SK-N-SH treated with all-trans-retinoic acid at 6 μM for 48 hours (cell line): ENCODE data around the gene BHMT.

Experiments used
- ATAC-seq: fragments of 200-7000 bp; cut with Tn5 transposase; 3 replicates; pipeline ENCODE4 v1.9.1; 2020; ENCODE audit warnings: mild to moderate bottlenecking, moderate library complexity
- ARNTL ChIP-seq: fragments of 450-650 bp; formaldehyde crosslinking; IDR thresholded peaks from 2 replicates; pipeline ENCODE4 v1.5.0; 2020; ENCODE audit warnings: low read depth, mild to moderate bottlenecking, moderate library complexity, borderline replicate concordance
- BACH2 ChIP-seq: fragments of 250-450 bp; sonication (Bioruptor Pico); IDR thresholded peaks from 2 replicates; pipeline ENCODE4 v1.9.0; 2021; ENCODE audit warnings: mild to moderate bottlenecking, borderline replicate concordance
- CREB5 ChIP-seq: fragments of 250-450 bp; sonication (Bioruptor Pico); IDR thresholded peaks from 2 replicates; pipeline ENCODE4 v1.5.1; 2020; ENCODE audit warnings: low read depth, mild to moderate bottlenecking, moderate library complexity
- CSDC2 ChIP-seq: fragments of 250-450 bp; sonication (Bioruptor Pico); IDR thresholded peaks from 2 replicates; pipeline ENCODE4 v1.5.0; 2020; ENCODE audit warnings: mild to moderate bottlenecking, moderate library complexity
- CSRNP3 ChIP-seq: fragments of 250-450 bp; sonication (Bioruptor Pico); IDR thresholded peaks from 2 replicates; pipeline ENCODE4 v1.5.1; 2021; ENCODE audit warnings: mild to moderate bottlenecking, moderate library complexity
- ESRRG ChIP-seq: fragments of 250-450 bp; sonication (Bioruptor Pico); IDR thresholded peaks from 2 replicates; pipeline ENCODE4 v1.6.1; 2021; ENCODE audit warnings: mild to moderate bottlenecking
- GLIS3 ChIP-seq: fragments of 250-450 bp; sonication (Bioruptor Pico); IDR thresholded peaks from 2 replicates; pipeline ENCODE4 v1.5.0; 2020; ENCODE audit warnings: mild to moderate bottlenecking, moderate library complexity
- ISL1 ChIP-seq: fragments of 250-450 bp; sonication (Bioruptor Pico); IDR thresholded peaks from 2 replicates; pipeline ENCODE4 v2.1.2; 2022; ENCODE audit warnings: mild to moderate bottlenecking, moderate library complexity
- OSR1 ChIP-seq: fragments of 250-450 bp; sonication (Bioruptor Pico); IDR thresholded peaks from 2 replicates; pipeline ENCODE4 v1.8.0; 2022; ENCODE audit warnings: moderate library complexity, mild to moderate bottlenecking, inconsistent platforms
- PATZ1 ChIP-seq: fragments of 250-450 bp; sonication (Bioruptor Pico); IDR thresholded peaks from 2 replicates; pipeline ENCODE4 v1.8.0; 2020; ENCODE audit warnings: mild to moderate bottlenecking, moderate library complexity, borderline replicate concordance
- PPARA ChIP-seq: fragments of 250-450 bp; sonication (Bioruptor Pico); IDR thresholded peaks from 2 replicates; pipeline ENCODE4 v1.5.0; 2020; ENCODE audit warnings: mild to moderate bottlenecking, borderline replicate concordance
- RARB ChIP-seq: fragments of 250-450 bp; sonication (Bioruptor Pico); IDR thresholded peaks from 2 replicates; pipeline ENCODE4 v1.8.0; 2021; ENCODE audit warnings: mild to moderate bottlenecking, moderate library complexity
- SNAI2 ChIP-seq: fragments of 250-450 bp; sonication (Bioruptor Pico); IDR thresholded peaks from 2 replicates; pipeline ENCODE4 v1.5.0; 2020; ENCODE audit warnings: mild to moderate bottlenecking, moderate library complexity
- TCF4 ChIP-seq: fragments of 250-450 bp; sonication (Bioruptor Pico); IDR thresholded peaks from 2 replicates; pipeline ENCODE4 v1.8.0; 2021; ENCODE audit warnings: mild to moderate bottlenecking, moderate library complexity, borderline replicate concordance
- TOX ChIP-seq: fragments of 250-450 bp; sonication (Bioruptor Pico); IDR thresholded peaks from 2 replicates; pipeline ENCODE4 v1.8.0; 2021; ENCODE audit warnings: mild to moderate bottlenecking, moderate library complexity, borderline replicate concordance
- TSHZ2 ChIP-seq: fragments of 250-450 bp; sonication (Bioruptor Pico); IDR thresholded peaks from 2 replicates; pipeline ENCODE4 v1.5.0; 2020; ENCODE audit warnings: mild to moderate bottlenecking, moderate library complexity
- ZC3H10 ChIP-seq: fragments of 250-450 bp; sonication (Bioruptor Pico); IDR thresholded peaks from 2 replicates; pipeline ENCODE4 v1.5.1; 2021; ENCODE audit warnings: mild to moderate bottlenecking, moderate library complexity
- ZFP30 ChIP-seq: fragments of 450-650 bp; formaldehyde crosslinking; IDR thresholded peaks from 2 replicates; pipeline ENCODE4 v1.5.0; 2022; ENCODE audit warnings: mild to moderate bottlenecking, moderate library complexity
- ZNF565 ChIP-seq: fragments of 450-650 bp; formaldehyde crosslinking; conservative IDR thresholded peaks from 2 replicates; pipeline ENCODE4 v1.5.0; 2020; ENCODE audit warnings: low read depth, mild to moderate bottlenecking, moderate library complexity
- ZNF70 ChIP-seq: fragments of 450-650 bp; formaldehyde crosslinking; IDR thresholded peaks from 2 replicates; pipeline ENCODE4 v1.5.0; 2020; ENCODE audit warnings: mild to moderate bottlenecking, moderate library complexity
- ZNF8 ChIP-seq: fragments of 450-650 bp; formaldehyde crosslinking; IDR thresholded peaks from 2 replicates; pipeline ENCODE4 v1.5.0; 2020; ENCODE audit warnings: mild to moderate bottlenecking, moderate library complexity

The BHMT gene

GRCh38 chr5:79109527-79110492 is 1.8 kb upstream of the BHMT start:
- TF ChIP-seq CSDC2 (CRISPR knock-in tag) (no peak), SNAI2 (CRISPR knock-in tag) (no peak), ESRRG (CRISPR knock-in tag) (no peak), RARB (CRISPR knock-in tag) (no peak), ISL1 (no peak), OSR1 (CRISPR knock-in tag) (no peak), CSRNP3 (CRISPR knock-in tag) (no peak), ARNTL (CRISPR knock-in tag) (no peak), TOX (CRISPR knock-in tag) (no peak)
- TF ChIP-seq, all 23 proteins: peak for 0
- no peak for ATAC-seq

GRCh38 chr5:79111960-79112702 is 522 bp downstream of the BHMT start:
- ATAC-seq: no peak
- TF ChIP-seq ZFP30 (CRISPR knock-in tag) (no peak), RARB (CRISPR knock-in tag) (no peak), BACH2 (no peak), ZNF8 (CRISPR knock-in tag) (no peak), CSRNP3 (CRISPR knock-in tag) (no peak), PATZ1 (CRISPR knock-in tag) (no peak)

- no peak for TF ChIP-seq ZNF565 (CRISPR knock-in tag)
- TF ChIP-seq BACH2: no peak
- no peak for TF ChIP-seq RARB (CRISPR knock-in tag)
- TF ChIP-seq OSR1 (CRISPR knock-in tag): no peak
- no peak for TF ChIP-seq GLIS3 (CRISPR knock-in tag)
- TF ChIP-seq ESRRG (CRISPR knock-in tag): no peak
- no peak for TF ChIP-seq ZFP30 (CRISPR knock-in tag)
- TF ChIP-seq SNAI2 (CRISPR knock-in tag): no peak
- TF ChIP-seq CREB5: no peak
- no peak for TF ChIP-seq TCF4 (CRISPR knock-in tag)
- TF ChIP-seq CSDC2 (CRISPR knock-in tag): no peak
- no peak for TF ChIP-seq TSHZ2 (CRISPR knock-in tag)
- TF ChIP-seq CSRNP3 (CRISPR knock-in tag): no peak
- TF ChIP-seq PPARA: no peak
- no peak for TF ChIP-seq ZNF70
- TF ChIP-seq ARNTL (CRISPR knock-in tag): no peak
- no peak for TF ChIP-seq ZC3H10 (CRISPR knock-in tag)
- no peak for TF ChIP-seq ISL1
- TF ChIP-seq, all 23 proteins: peak for 0
- no peak for ATAC-seq
Measured at GRCh38 chr5:79112703-79113058, 1.1 kb downstream of the BHMT start.
